ENCODE measurements around the gene SRRM3.
"Not testable (repeated sequence)": the region's sequence is repeated elsewhere in the genome, so short reads cannot be mapped to it uniquely, and the experiment has no call there.

SRRM3 gene

DNA sequence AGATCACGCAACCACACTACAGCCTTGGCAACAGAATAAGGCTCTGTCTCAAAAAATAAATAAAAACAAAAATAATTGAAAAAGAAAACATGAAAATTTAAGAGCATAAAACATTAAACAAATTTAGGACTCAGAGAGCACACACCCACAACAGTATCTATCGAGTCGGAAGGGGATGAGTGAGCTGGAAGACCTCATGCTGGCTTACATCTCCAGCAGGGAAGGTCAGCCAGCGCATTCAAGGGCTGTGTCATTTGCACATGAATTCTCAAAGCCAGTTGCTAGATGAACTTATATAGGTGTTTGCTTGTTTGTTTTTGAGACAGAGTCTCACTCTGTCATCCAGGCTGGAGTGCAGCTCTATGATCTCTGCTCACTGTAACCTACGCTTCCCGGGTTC lies 50.3 kb downstream of the SRRM3 start:
- no peak for DNase-seq
- intact Hi-C loops (cut with DNase I) = no loop called here

DNA sequence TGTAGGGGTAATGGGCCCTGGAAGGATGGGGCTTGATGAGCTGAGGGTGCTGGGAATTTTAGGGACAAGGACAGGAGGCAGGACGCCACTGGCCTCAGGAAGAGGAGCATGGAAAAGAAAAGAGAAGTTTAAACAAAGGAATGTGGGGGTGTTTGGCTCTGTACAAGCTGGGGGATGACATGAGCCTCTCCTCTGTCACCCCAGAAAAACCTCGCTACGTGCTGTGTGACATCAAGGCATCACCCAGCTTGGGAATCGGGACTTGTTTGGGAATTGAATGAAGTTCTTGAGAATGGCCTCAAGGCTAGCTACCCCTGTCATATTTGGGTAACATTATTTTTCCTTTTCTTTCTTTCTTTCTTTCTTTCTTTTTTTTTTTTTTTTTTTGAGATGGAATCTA lies 53.1 kb downstream of the SRRM3 start:
- intact Hi-C loops (cut with DNase I) = no loop called here
- peak in 24 of 42 donors; percentile 23 to 81 (median 44) for DNase-seq

DNA sequence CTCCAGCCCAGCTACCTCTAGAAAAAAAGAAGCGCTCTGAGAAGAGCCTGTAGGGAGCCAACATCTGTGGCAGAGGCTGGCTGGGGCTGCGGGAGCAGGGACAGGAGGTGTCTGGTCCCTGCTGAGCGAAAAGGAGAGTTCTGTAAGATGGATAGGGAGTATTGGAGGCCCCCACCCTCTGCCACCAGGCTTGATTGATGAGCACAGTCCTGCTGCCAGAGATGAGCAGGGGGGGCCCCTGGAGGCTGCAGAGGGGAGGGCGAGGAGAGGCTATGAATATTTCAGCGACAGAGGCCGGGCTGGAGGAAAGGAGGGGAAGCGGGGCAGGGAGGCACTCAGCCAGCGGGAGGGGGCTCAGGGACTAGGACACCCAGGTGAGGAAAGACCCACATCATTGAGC lies 56.3 kb downstream of the SRRM3 start:
- intact Hi-C loops (cut with DNase I) = no loop called here
- DNase-seq = no peak

DNA sequence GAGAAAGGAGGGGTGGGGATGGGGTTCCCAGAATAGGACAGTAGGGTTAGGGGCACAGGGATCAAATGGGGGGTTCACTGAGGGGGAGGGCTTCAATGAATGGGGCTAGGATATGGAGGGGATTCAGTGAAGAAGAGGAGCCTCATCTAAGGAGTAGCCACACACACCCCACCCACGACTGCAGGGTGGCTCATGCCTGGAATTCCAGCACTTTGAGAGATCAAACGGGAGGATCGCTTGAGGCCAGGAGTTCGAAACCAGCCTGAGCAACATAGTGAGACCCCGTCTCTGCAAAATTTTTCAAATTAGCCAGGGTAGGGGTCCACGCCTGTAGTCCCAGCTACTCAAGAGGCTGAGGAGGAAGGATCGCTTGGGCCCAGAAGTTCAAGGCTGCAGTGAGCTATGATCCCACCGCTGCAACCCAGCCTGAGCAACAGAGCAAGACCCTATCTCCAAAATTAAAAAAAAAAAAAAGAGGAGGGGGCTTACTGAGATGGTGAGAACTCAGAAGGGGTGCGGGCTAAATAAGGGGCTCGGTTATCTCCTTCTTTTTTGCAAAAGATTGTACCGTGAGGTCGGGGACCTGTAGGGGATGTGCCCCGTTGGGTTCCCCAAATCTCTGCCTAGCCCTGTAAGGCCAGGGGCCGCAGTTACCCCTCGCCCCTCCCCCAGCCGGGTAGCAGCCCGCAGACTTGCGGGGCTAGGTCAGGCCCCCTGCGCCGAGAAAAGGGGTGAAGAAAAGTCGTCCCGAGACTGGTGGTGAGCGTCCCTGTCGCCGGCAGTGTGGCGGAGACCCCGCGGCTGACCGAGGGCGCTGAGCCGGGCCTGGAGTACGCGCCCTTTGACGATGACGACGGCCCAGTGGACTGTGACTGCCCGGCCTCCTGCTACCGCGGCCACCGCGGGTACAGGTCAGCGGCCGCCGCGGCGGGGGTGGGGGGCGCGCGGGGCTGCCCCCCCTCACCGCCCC lies 57.7 kb downstream of the SRRM3 start:
- intact Hi-C loops (cut with DNase I) = loop anchor here (5.0 kb wide), 1 partner anchor 82 kb away; no protein-coding TSS in a partner anchor
- no peak for DNase-seq

DNA sequence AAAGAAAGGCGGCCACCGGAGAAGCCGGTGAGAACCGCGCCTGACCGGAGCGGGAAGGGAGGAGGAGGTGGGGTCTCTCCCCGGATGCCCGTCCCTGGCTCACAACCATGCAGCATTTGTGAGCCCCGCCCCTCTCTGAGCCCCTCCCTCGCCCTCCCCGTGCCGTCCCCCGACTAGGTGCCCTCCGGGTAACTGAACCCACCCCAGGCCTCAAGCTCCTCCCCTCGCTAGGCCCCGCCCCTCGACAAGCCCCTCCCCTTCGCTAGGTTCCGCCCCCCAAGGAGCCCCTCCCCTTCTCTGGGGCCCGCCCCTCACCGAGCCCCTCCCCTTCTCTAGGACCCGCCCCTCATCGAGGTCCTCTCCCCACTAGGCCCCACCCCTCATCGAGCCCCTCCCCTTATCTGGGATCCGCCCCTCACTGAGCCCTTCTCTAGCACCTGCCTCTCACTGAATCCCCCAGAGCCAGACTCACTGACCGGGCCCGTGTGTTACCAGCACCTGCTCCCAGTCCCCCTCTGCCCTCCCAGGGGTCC lies 58.5 kb downstream of the SRRM3 start:
- no peak for DNase-seq
- intact Hi-C loops (cut with DNase I) = loop anchor here (5.0 kb wide), 1 partner anchor 83 kb away; no protein-coding TSS in a partner anchor

DNA sequence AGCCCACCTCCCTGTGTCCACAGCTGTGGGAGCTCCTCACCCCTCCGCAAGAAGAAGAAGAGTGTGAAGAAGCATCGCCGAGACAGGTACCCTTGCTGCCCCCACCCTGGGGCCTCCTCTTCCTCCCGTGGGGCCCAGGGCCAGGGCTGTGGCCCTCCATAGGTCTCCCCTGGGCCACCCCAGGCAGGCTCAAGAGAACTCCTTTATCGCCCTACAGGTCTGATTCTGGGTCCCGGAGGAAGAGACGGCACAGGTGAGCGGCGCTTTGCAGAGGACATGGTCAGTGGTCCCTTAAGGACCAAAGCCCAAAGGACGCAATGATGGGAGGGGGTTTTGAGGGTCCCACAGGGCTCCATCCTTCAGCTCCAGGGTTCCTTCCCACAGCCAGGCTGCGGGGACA lies 59.6 kb downstream of the SRRM3 start:
- intact Hi-C loops (cut with DNase I) = loop anchor here (5.0 kb wide), 1 partner anchor 84 kb away; no protein-coding TSS in a partner anchor
- DNase-seq = no peak

DNA sequence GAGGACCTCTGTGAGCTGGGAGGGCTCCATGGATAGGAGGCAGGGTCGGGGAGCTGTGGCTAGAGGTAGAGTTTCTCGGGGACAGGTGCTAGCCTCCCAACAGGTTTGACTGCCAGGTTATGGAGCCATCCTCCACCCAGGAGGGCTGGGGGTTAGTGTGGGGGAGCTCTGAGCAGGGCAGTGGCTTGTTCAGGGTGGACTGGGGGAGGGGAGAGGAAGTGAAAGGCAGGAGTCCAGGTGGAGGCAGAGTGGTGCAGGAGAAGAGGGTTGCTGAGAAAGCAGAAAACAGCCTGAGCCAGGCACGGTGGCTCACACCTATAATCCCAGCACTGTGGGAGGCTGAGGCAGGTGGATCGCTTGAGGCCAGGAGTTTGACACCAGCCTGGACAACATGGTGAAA lies 60.2 kb downstream of the SRRM3 start:
- intact Hi-C loops (cut with DNase I) = loop anchor here (5.0 kb wide), 1 partner anchor 85 kb away; no protein-coding TSS in a partner anchor
- no peak for DNase-seq

DNA sequence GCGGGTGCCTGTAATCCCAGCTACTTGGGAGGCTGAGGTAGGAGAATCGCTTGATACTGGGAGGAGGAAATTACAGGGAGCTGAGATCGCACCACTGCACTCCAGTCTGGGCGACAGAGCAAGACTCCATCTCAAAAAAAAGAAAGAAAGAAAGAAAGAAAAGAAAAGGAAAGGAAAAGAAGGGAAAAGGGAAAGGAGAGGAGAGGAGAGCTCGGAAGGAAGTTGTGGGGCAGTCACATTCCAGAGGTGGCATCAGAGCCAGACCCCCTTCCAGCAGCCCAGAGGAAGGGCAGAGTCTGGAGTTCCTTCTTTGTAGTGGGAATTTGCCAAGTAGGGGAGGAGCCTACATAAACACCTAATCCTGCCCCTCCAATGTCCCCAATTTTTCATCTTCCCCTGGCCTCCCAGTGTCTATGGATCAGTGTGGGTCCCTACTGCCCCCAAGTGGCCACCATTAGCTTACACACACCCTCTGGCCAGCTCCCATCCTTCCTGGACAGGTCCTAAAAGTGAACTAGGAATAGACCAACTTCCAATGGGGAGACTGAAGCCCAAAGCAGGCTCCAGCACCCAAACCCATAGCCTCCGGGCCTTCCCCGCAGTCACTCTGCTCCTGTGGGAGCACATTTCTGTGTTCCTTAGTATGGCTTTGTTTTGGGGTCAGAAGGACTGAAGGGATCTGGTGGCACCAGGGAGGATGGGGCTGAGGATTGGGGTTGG lies 61.1 kb downstream of the SRRM3 start:
- intact Hi-C loops (cut with DNase I) = loop anchor here (5.0 kb wide), 1 partner anchor 86 kb away; no protein-coding TSS in a partner anchor
- peak in 41 of 42 donors; percentile 26 to 84 (median 63) for DNase-seq

DNA sequence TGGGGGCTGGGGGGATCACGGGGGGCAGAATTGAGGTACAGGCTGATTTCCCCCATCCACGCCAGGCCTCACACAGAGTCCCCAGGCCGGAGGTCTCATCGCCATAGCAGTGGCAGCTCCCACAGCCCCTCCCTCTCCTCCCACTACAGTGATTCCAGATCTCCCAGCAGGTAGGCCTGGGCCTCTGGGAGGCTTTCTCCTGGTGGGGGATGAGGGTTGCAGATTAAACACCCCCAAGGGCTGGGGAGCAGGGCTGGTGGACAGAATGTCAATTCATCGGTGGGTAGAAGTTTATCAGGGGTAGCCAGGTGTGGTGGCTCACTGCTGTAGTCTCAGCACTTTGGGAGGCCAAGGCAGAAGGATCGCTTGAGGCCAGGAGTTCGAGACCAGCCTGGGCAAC lies 63.6 kb downstream of the SRRM3 start:
- intact Hi-C loops (cut with DNase I) = no loop called here
- no peak for DNase-seq

DNA sequence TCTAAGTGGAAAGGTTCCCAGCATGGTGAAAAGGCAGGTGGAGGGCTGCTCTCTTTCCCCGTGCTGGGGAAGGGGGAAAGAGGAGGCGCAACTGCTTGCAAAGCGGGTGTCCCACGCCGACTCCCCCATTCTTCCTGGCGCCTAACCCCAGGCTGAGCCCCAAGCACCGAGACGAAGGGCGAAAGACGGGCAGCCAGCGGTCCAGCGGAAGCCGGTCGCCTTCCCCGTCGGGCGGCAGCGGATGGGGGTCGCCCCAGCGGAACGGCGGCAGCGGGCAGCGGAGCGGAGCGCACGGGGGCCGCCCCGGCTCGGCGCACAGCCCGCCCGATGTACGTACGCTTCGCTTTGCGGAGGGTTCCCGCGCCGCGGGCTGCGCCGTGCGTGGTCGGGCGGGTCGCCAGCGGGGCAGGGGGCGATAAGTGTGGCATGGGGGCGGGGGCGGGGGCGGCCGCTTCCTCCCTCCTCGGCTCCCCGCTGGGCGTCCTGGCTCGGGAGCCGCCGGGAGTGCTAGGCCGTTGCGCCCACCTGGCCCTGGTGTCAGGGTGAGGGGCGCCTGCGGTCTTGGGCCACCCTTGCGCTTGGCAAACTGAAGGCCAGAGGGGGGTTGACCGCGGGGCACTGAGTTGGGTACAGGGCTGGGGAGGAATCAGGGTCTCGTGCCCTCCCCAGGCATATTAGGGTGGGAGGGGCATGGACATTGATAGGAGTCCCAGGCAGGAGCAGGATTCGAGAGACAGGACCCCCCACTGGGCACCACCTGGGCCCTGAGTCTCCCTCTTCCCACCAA lies 65.6 kb downstream of the SRRM3 start:
- intact Hi-C loops (cut with DNase I) = no loop called here

DNA sequence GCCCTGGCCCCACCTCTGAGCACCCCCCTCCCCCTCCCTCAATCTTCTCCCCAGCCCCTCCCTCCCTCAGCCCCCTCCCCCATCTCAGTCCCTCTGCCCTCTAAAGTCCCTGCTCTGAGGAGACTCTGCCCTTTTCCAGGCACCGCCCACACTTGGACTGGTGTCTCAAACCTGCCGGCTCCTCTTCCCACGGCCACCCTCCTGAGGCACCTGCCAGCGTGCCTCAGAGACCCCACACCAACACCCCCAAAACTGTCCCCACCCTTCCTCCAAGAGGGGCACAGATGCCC lies 66.1 kb downstream of the SRRM3 start:
- intact Hi-C loops (cut with DNase I) = no loop called here

More for the DNA sequence above, 65.6 kb downstream of the SRRM3 start:
- no peak for DNase-seq

DNA sequence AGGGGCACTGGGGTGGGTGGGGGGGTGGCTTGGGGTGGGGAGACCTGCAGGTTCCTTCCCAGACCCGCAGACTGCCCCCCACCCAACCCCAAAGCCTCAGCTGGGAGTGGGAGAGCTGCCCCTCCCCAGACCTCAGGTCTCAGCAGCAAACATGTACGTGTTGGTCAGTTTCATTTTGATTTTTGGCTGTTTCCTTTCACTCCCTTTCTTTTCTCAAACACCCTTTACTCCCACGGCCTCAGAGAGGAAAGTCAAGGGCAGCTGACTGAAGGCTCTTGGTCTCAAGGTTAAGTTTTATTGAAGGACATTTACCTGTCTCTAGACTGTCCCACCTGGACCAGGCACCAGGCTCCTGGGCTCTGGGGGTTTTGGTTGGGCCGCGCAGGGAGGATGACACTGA lies 66.7 kb downstream of the SRRM3 start:
- intact Hi-C loops (cut with DNase I) = no loop called here
- DNase-seq = no peak

More for the DNA sequence above, 66.1 kb downstream of the SRRM3 start:
- no peak for DNase-seq

DNA sequence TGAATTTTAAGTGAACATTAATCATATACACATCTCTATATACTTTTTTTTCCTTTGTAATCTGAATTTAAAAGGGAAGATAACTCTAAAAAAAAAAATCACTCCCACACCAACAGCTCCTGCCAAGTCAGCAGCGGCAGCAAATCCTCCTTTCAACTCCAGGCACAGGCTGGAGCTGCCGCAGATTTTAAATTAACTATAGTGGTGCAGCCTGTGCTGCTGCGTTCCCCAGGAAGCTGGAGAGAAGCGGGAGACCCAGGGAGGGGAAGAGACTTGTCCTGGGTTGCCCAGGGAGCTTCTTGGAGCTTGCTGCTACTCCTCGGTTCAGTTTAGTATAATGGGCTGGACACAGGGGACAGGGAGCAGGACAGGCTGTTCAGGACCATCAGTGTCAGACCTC lies 68.2 kb downstream of the SRRM3 start:
- peak in 28 of 42 donors; percentile 24 to 81 (median 56) for DNase-seq
- intact Hi-C loops (cut with DNase I) = no loop called here

DNA sequence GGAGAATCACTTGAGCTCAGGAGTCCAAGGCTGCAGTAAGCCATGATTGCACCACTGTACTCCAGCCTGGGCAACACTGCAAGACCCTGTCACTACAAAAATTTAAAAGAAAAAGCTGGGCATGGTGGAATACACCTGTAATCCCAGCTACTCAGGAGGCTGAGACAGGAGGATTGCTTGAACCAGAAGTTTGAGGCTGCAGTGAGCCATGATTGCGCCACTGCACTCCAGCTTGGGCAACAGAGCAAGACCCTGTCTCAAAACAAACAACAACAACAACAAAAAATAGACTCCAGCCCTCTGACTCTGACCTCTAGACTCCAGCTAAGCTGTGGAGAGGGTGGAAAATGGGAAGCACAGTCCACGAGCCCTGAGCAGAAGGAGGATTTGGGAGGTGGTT lies 69.7 kb downstream of the SRRM3 start:
- intact Hi-C loops (cut with DNase I); DNase-seq: not testable (repeated sequence)

DNA sequence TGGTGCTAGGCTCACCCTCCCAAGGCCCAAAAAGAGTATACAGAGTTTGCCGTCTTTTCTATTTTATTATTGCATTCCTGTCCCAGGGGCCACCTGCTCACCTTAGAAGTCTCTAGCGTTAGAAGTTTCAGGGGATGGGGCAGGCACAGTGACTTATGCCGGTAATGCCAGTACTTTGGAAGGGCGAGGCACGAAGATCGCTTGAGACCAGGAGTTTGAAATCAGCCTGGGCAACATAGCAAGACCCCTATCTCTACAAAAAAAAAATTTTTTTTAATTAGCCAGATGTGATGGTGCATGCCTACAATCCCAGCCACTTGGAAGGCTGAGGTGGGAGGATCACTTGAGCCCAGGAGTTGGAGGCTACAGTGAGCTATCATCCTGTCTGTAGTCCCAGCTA lies 70.4 kb downstream of the SRRM3 start:
- intact Hi-C loops (cut with DNase I) = no loop called here
- no peak for DNase-seq

DNA sequence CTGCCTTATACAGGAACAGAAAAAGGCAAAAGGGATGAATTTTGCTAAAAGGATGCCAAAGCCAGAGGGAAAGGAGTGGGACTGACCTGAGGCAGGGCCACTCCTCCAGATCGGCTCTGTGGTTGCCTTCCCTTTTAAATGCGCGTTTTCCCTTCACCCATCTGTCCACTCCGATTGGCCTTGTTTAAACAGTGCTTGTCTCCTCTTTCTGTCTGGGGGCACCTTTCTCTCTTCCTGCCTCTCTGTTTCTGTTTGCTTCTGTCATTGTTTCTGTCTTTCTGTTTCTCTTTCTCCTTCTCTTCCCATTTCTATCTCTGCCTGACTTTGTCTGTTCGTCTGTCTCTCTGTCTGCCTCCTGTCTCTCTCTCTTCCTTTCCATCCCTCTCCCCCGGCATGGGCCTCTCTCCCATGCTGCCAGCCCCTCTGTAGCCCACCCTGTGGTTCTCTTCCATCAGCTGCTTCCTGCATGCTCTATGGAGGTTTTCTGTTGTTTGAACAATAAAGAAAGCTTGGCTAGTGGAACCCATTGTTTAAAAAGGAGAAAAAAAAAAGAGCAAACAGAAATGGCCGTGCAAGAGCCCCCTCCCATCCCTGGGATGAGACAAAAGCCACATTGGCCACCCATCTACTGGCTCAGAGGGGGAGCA lies 71.3 kb downstream of the SRRM3 start:
- no peak for DNase-seq
- intact Hi-C loops (cut with DNase I) = no loop called here

DNA sequence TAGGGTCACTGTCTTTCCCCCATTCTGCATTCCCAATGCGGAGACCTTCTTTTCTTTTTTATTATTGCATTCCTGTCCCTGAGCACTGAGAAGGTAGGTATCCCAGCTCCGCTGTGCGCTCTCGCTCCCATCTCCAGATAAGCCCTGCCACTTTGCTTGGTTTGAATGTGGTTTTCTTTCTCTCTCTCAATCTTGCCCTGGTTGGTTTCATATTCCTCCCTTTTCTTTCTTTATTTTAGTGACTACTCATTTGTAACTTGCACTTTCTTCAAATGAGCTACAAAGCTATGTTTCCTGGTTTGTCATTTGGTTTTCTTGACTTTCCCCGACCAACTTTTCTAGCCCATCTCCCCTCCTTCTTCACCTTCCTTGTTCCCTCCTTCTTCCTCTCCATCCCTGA lies 71.8 kb downstream of the SRRM3 start:
- intact Hi-C loops (cut with DNase I) = no loop called here
- DNase-seq = no peak

DNA sequence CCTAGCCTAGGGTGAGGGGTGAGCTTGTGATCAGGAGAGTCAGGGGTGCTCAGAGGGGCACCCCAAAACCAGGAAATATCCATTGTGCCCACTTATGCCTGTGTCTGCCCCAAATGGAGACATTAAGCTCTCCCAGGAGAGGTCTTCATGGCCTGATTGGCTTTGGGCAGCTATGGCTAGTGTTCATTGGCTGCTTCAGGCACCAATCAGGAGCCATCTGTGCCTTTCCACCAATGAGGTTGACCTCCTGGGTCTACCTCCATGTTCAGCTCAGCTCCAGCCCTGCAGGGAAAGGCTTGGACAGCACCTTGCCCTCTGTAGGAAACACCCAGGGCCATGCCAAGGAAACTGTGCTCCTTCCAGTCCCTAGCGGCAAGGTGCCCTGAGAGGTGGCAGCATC lies 76.8 kb downstream of the SRRM3 start:
- intact Hi-C loops (cut with DNase I) = no loop called here
- no peak for DNase-seq

DNA sequence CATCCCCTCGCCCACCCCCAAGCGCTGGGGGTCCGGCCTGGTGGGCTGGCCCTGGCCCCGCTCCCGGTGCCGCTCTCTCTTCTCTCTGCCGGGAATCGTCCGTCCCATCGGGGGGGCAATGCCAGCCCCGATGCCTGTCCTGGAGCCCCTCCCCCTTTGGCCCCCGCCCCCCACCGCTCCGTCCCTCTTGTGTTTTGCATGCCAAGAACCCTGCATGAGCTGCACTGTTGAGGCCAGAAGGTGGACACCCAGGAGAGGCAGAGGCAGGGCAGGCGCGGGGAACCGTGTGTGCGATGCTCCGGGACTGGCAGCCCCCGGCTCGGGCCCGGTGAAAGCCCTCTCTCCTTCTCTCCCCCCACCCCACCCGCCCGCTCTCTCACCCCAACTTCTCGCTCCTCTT lies 78.7 kb downstream of the SRRM3 start:
- peak in 1 of 42 donors; percentile 42 for DNase-seq
- intact Hi-C loops (cut with DNase I) = no loop called here
